Measurements from ENCODE around the gene STK32B.

Gene STK32B

GRCh38 chr4:5069901-5070300 is 18.6 kb downstream of the STK32B start:
- no peak for DNase-seq (ENCODE audit: low read depth)

- DNase-seq (ENCODE audit: low read depth) = no peak
Observed at GRCh38 chr4:5072948-5073347, 21.7 kb downstream of the STK32B start.

- DNase-seq (ENCODE audit: low read depth) = no peak
Observed at GRCh38 chr4:5078009-5078408, 26.7 kb downstream of the STK32B start.

GRCh38 chr4:5079581-5079980 is 28.3 kb downstream of the STK32B start:
- no peak for DNase-seq (ENCODE audit: low read depth)

GRCh38 chr4:5081441-5081999 is 30.2 kb downstream of the STK32B start:
- DNase-seq (ENCODE audit: low read depth) = no peak

GRCh38 chr4:5082376-5082775 is 31.1 kb downstream of the STK32B start:
- no peak for DNase-seq (ENCODE audit: low read depth)

- DNase-seq (ENCODE audit: low read depth) = no peak
Observed at GRCh38 chr4:5084911-5085475, 33.7 kb downstream of the STK32B start.

GRCh38 chr4:5086535-5086934 is 35.3 kb downstream of the STK32B start:
- DNase-seq (ENCODE audit: low read depth) = no peak

- DNase-seq (ENCODE audit: low read depth) = no peak
Observed at GRCh38 chr4:5096261-5096660, 45.0 kb downstream of the STK32B start.

GRCh38 chr4:5098176-5098575 is 46.9 kb downstream of the STK32B start:
- no peak for DNase-seq (ENCODE audit: low read depth)

GRCh38 chr4:5100336-5100735 is 49.1 kb downstream of the STK32B start:
- no peak for DNase-seq (ENCODE audit: low read depth)

- no peak for DNase-seq (ENCODE audit: low read depth)
Observed at GRCh38 chr4:5100986-5101385, 49.7 kb downstream of the STK32B start.

- DNase-seq (ENCODE audit: low read depth) = no peak
Observed at GRCh38 chr4:5101571-5101970, 50.3 kb downstream of the STK32B start.

- DNase-seq (ENCODE audit: low read depth) = no peak
Observed at GRCh38 chr4:5110901-5111300, 59.6 kb downstream of the STK32B start.

GRCh38 chr4:5112333-5113095 is 61.2 kb downstream of the STK32B start:
- DNase-seq (ENCODE audit: low read depth) = no peak

GRCh38 chr4:5114950-5115349 is 63.7 kb downstream of the STK32B start:
- DNase-seq (ENCODE audit: low read depth) = no peak

- no peak for DNase-seq (ENCODE audit: low read depth)
Observed at GRCh38 chr4:5118091-5118786, 67.0 kb downstream of the STK32B start.

GRCh38 chr4:5118994-5119835 is 67.9 kb downstream of the STK32B start:
- DNase-seq (ENCODE audit: low read depth) = no peak

GRCh38 chr4:5120067-5120466 is 68.8 kb downstream of the STK32B start:
- no peak for DNase-seq (ENCODE audit: low read depth)

GRCh38 chr4:5120468-5120867 is 69.2 kb downstream of the STK32B start:
- no peak for DNase-seq (ENCODE audit: low read depth)

- no peak for DNase-seq (ENCODE audit: low read depth)
Observed at GRCh38 chr4:5122114-5122513, 70.8 kb downstream of the STK32B start.

GRCh38 chr4:5124876-5125275 is 73.6 kb downstream of the STK32B start:
- no peak for DNase-seq (ENCODE audit: low read depth)
